ENCODE data around the gene APOBEC2. TPM values are rescaled to one million over a fixed set of nuclear protein-coding genes. Genes with fewer than 3 reads are reported as not detected.

The APOBEC2 gene
- total RNA-seq, 2 experiments from 2014 or later = not detected

DNA sequence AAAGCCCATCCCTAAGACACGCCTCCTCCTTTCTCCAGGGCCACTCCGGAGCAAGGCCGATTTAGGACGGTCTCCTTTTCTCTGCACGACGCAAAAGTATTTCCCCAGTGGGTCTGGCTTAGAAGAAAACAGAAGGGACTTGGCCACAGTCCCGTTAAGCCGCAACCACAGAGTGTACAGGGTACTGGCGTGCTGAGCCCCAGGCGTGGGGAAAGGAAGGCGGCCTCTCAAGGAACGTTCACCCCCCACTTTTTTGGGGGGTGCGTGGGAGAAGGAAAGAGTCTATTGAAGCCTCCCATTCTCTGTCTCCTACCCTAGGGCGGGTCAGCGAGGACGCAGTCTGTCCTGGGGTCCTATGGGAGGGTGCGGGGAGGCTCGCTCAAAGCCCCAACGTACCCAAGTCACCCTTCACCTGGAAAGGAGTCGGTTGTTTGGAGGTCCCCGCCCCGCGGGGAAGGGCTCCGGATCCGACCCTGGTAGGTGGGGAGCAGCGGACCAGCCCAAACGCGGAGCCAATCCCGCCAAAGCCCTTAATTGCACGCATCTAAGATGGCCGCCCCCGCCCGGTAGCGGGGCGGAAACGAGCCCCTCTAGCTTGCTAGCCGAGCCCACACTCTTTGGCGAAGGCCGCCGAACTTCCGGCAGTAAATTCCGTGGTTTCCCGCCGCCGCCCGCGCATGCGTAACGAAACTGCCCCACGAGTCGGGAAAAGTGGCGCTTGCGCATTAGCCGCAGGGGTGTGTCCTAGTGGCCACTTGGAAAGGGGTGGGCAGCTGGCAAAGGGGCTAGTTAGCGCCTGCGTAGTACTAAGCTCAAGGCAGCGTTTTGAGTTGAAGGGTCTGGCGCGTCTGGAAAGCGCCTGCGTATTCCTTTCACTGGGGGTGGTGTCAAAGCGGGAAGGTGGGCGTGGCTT is 19.2 kb downstream of the APOBEC2 start, which contains the start of gene OARD1:
Gene OARD1, minus strand, starts transcription at position 434 of the 913 bp plus-strand sequence. CDS start 722 bp downstream, outside the sequence.
- H3K27me3 Mint-ChIP-seq = no peaks in the 10 kb centered on the region
- H3K9me3 Mint-ChIP-seq = no peaks in the 10 kb centered on the region
- H3K36me3 Mint-ChIP-seq (ENCODE audit: low read depth) = peaks cover 38% of the 10 kb centered on the region
- ChIA-PET POLR2A (no interaction called here), CTCF (interaction anchor here (0.7 to 1.2 kb wide), 9 partner anchors 11 to 125 kb away, joined by 3 to 5 read pairs (median 3); partner anchors contain the start of gene APOBEC2)
- H3K4me3 Mint-ChIP-seq = peak within 1 kb of the TSS; percentile 96
- DNase-seq = peak; percentile 99
- H3K4me1 Mint-ChIP-seq = peaks cover 71% of the 10 kb centered on the region
- peak within 1 kb of the TSS; percentile 99 for H3K27ac Mint-ChIP-seq

DNA sequence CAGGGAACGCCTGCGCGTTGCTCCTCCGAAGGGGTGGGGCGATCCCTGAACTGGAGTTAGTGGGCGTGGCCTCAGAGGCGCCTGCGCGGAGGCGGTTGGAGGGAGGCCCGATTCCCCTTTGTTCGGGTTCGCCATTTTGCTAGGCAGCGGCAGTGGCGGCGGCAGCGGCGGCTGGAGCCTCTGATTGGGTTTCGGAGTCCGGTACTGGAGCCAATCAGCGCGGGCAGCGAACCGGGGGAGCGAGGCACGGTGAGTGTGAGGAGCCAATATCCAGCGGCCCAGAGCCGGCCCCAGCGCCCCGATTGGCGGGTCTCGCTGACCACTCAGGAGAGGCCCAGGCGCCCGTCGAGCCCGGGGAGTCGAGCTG is 19.8 kb downstream of the APOBEC2 start, which contains the start of gene NFYA:
Gene NFYA, plus strand, starts transcription at position 139 of the 367 bp plus-strand sequence. CDS start 6,116 bp downstream, outside the sequence.
- Mint-ChIP-seq H3K9me3 (no peaks in the 10 kb centered on the region), H3K4me1 (peaks cover 67% of the 10 kb centered on the region), H3K36me3 (ENCODE audit: low read depth) (peaks cover 34% of the 10 kb centered on the region)

DNA sequence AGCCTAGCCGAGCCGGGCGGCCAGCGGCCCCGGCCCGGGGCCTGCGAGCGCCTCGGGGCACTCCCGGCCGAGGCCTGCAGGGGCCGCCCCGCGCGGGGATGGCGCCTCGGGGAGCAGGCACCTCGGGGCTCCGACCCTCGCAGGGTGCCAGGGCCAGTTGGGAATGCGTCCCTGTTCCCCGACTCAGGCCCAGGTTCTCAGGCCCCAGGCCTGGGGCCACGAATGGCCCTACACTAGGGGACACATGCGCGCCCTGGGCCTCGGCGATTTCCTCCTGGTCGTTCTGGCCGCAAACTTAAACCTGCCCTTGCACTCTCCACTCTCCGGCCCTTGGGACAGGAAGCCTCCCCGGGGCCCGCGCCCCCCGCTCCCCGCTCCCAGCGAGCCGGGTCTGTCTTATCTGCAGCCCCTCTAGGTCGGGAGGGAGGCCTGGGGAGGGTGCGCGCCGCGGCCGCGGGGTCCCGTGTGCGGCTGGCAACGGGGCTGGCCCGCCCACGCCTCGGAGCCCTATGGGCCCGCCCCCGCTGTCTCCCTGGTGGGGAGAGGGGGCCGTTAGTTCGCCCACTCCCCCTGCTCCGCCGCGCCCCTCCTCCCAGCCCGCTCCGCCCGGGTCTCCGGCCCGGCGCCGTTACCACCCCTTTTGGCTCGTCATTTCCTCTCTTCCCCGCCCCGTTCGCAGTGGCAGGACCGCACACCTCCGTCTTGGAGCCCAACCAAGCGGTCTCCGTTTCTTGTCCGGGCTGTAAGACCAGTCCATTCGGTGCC is 20.4 kb downstream of the APOBEC2 start:
- H3K27ac Mint-ChIP-seq = peak overlapping the region; percentile 99
- ChIA-PET POLR2A (no interaction called here), CTCF (interaction anchor here (0.7 to 1.2 kb wide), 5 partner anchors 10 to 109 kb away, joined by 3 to 5 read pairs (median 3); no protein-coding TSS in a partner anchor)
- H3K36me3 Mint-ChIP-seq (ENCODE audit: low read depth) = peaks cover 32% of the 10 kb centered on the region
- peaks cover 65% of the 10 kb centered on the region for H3K4me1 Mint-ChIP-seq
- DNase-seq = peak; percentile 88
- no peaks in the 10 kb centered on the region for H3K9me3 Mint-ChIP-seq
- peak overlapping the region; percentile 96 for H3K4me3 Mint-ChIP-seq
- no peaks in the 10 kb centered on the region for H3K27me3 Mint-ChIP-seq

More for the DNA sequence above, 19.8 kb downstream of the APOBEC2 start, which contains the start of gene NFYA:
- POLR2A ChIA-PET = no interaction called here
- Mint-ChIP-seq H3K4me3 (peak within 1 kb of the TSS; percentile 96), H3K27ac (peak within 1 kb of the TSS; percentile 99), H3K27me3 (no peaks in the 10 kb centered on the region)
- CTCF ChIA-PET = interaction anchor here (0.7 to 1.2 kb wide), 6 partner anchors 11 to 109 kb away, joined by 3 to 5 read pairs (median 3); no protein-coding TSS in a partner anchor
- peak; percentile 100 for DNase-seq

DNA sequence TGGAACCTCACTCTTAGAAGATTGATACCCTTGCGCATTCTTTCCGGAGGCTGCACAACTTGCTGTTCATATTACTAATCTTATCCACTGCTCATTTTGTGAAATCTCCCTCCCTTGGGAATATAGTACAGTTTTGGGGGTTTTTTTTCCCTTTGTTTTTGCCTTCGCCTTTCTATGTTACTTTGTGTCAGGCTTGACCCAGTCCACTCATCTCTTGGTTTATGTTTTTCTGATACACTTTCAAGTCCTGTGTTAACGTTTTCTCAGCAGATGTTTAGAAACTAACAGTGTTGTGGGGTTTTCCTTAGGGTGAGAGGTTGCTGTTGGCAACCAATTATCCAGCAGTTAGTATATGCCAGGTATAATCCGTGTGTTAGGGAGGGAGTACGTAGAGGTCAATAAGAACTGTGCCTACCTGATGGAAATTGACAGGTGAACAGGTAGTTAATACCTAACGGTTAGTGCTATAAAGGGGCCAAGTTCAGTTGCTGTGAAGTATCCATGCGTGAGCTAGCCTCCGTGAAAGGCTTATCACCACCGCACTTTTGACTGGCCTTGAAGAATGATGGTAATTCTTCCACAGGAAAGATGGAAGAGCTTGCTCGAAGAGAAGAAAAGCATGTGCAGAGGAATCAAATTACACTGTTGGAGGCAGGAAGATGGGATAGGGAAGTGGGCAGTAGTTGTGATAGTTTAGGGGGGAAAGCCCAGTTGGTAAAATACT is 21.1 kb downstream of the APOBEC2 start:
- Mint-ChIP-seq H3K9me3 (no peaks in the 10 kb centered on the region), H3K27ac (peak overlapping the region; percentile 97), H3K4me3 (peak overlapping the region; percentile 94), H3K4me1 (peaks cover 62% of the 10 kb centered on the region), H3K27me3 (no peaks in the 10 kb centered on the region), H3K36me3 (ENCODE audit: low read depth) (peaks cover 34% of the 10 kb centered on the region)
- CTCF ChIA-PET = interaction anchor here (0.8 kb wide), 1 partner anchor 19 kb away, joined by 4 read pairs; no protein-coding TSS in a partner anchor
- no peak for DNase-seq
- POLR2A ChIA-PET = no interaction called here

DNA sequence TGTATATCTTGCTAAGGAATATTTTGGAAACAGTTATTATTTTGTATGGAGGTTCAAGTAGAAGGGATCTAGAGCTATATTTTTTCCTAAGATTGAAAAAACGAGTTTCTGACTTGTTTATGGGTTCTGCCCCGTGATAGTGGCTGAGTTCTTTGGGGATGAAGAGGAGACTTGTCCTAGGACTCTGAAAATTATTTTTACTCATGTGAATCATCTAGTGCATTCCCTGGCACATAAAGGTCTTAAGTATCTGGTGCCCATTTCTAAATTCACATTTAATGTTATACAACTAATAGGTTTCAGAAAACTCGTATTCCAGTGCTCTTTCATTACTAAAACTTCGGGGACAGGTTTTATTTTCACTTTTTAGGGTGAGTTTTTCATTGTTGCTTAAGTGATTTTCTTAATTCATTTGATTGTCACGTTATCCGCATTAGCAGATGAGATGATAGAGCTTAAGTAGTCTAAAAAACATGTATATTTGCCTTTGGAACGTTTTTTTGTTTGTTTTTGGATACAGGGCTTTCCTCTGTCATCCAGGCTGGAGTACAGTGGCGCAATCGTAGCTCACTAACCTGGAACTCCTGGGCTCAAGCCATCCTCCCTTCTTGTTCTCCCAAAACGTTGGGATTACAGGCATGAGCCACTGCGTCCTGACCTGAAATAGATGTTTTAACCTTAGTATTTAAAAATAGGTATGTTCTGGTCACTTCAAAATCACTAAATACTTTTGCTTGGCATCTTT is 21.9 kb downstream of the APOBEC2 start:
- Mint-ChIP-seq H3K36me3 (ENCODE audit: low read depth) (peaks cover 33% of the 10 kb centered on the region), H3K27ac (peak overlapping the region; percentile 97), H3K27me3 (no peaks in the 10 kb centered on the region), H3K9me3 (no peaks in the 10 kb centered on the region), H3K4me3 (peak overlapping the region; percentile 94), H3K4me1 (peaks cover 62% of the 10 kb centered on the region)
- CTCF ChIA-PET = interaction anchor here (0.8 to 1.3 kb wide), 4 partner anchors 18 to 520 kb away, joined by 3 to 4 read pairs (median 3); no protein-coding TSS in a partner anchor
- no peak for DNase-seq
- POLR2A ChIA-PET = no interaction called here

DNA sequence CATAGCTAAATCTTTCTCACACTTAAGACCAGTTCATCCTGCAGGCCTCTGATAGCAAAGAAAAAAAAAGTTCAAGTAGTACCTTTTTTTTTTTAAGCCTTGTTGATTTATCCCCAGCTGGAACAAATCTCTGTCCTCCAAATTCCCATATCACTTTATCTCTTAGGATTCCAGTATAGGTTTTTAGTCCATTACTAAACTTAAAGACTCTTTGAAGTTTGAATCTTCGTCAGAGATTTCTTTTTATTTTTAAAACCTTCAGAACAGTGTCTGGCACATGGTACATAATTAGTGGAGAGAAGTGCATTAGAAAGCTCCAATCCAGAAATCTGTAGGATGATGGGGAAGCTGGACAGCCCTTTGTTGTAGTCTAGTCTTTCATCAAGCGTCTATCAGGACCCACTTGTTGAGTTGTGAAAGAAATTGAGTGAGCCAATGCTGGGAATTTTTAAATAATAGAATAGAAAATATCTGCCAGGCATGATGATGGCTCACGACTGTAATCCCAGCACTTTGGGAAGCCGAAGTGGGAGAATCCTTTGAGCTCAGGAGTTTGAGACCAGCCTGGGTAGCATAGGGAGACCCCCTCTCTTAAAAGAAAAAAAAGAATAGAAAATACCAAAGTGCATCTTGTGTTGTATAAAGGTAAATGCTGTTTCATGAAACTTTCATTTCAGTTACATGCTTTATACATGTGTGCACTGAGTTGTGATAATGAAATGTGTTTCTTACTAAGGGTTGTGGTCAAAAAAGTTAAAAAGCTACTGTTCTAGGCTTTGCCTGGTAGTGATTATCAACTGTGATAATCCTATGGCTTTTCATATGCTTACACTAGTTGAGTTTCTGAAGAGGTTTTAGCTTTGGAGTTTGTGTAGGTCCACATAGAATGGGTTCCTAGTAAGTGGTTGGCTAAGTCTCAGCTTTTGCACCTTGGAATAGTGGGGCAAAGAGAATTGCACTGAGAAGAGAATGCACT is 22.9 kb downstream of the APOBEC2 start:
- POLR2A ChIA-PET = no interaction called here
- peaks cover 37% of the 10 kb centered on the region for H3K36me3 Mint-ChIP-seq (ENCODE audit: low read depth)
- H3K27ac Mint-ChIP-seq = peak overlapping the region; percentile 54
- no peaks in the 10 kb centered on the region for H3K9me3 Mint-ChIP-seq
- H3K4me1 Mint-ChIP-seq = peaks cover 62% of the 10 kb centered on the region
- H3K4me3 Mint-ChIP-seq = peak overlapping the region; percentile 94
- DNase-seq = no peak
- CTCF ChIA-PET = interaction anchor here (0.6 to 1.3 kb wide), 5 partner anchors 12 to 519 kb away, joined by 3 to 4 read pairs (median 3); no protein-coding TSS in a partner anchor
- no peaks in the 10 kb centered on the region for H3K27me3 Mint-ChIP-seq

DNA sequence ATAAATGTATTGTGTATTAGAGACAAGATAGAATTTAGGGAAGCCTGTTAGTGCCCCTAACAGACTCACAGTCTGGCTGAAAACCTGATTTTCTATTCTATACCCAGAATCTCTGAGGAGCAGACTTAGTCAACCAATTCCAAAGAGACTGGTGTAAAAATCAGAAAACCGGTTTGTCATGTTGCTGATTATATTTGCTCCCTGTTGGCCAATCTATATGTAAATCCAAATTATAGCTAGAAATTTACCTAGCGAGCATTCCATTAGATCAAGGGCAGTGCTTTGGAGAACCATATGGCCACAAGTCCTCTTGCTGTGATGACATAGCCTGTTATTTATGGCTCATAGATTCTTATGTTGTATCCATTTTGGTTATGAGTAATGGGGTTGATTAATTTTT is 24.5 kb downstream of the APOBEC2 start:
- peaks cover 43% of the 10 kb centered on the region for H3K36me3 Mint-ChIP-seq (ENCODE audit: low read depth)
- POLR2A ChIA-PET = no interaction called here
- CTCF ChIA-PET = no interaction called here
- H3K27me3 Mint-ChIP-seq = no peaks in the 10 kb centered on the region
- no peaks in the 10 kb centered on the region for H3K9me3 Mint-ChIP-seq
- H3K4me3 Mint-ChIP-seq = no peak overlapping the region
- no peak for DNase-seq
- peaks cover 66% of the 10 kb centered on the region for H3K4me1 Mint-ChIP-seq
- H3K27ac Mint-ChIP-seq = no peak overlapping the region

DNA sequence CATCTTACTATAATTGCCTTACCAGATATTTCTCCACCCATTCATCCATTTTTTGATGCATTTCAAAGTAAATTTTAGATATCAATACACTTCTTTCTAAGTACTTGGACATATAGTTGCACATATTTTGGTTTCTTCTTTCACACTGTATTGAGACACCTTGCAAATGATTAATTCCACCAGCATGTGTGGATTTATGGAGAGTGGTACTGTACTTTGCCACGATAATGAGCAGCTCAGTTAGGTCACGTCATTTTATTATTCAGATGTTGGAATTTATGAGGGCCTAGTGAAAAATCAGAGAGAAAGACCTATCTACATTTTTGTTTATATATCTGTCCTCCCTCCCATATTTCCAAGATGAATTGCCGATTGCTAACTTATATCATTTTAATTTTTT is 25.1 kb downstream of the APOBEC2 start:
- H3K4me1 Mint-ChIP-seq = peaks cover 72% of the 10 kb centered on the region
- ChIA-PET CTCF (no interaction called here), POLR2A (no interaction called here)
- H3K9me3 Mint-ChIP-seq = no peaks in the 10 kb centered on the region
- H3K27ac Mint-ChIP-seq = no peak overlapping the region
- H3K4me3 Mint-ChIP-seq = no peak overlapping the region
- no peak for DNase-seq
- no peaks in the 10 kb centered on the region for H3K27me3 Mint-ChIP-seq
- H3K36me3 Mint-ChIP-seq (ENCODE audit: low read depth) = peaks cover 49% of the 10 kb centered on the region

DNA sequence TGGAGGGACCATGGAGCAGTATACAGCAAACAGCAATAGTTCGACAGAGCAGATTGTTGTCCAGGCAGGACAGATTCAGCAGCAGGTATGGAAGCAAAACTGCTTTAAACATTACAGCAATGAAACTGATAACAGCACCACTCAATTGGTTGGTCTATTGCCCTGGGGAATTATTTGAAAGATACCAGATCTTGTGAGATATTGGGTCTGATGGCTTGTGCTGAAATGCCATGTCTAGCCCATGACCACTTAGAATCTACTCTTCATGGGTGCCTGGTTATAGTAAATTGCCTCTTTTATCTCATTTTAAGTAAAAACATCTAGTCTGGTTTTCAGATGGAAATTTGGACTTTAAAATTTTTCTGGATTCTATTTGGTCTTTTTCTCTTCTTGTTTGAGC is 26.1 kb downstream of the APOBEC2 start:
- DNase-seq = no peak
- no peaks in the 10 kb centered on the region for H3K27me3 Mint-ChIP-seq
- H3K27ac Mint-ChIP-seq = no peak overlapping the region
- H3K4me3 Mint-ChIP-seq = no peak overlapping the region
- H3K9me3 Mint-ChIP-seq = no peaks in the 10 kb centered on the region
- POLR2A ChIA-PET = interaction anchor here (0.6 kb wide), 1 partner anchor 527 kb away, joined by 6 read pairs; no protein-coding TSS in a partner anchor
- CTCF ChIA-PET = no interaction called here
- peaks cover 54% of the 10 kb centered on the region for H3K36me3 Mint-ChIP-seq (ENCODE audit: low read depth)
- H3K4me1 Mint-ChIP-seq = peaks cover 78% of the 10 kb centered on the region

DNA sequence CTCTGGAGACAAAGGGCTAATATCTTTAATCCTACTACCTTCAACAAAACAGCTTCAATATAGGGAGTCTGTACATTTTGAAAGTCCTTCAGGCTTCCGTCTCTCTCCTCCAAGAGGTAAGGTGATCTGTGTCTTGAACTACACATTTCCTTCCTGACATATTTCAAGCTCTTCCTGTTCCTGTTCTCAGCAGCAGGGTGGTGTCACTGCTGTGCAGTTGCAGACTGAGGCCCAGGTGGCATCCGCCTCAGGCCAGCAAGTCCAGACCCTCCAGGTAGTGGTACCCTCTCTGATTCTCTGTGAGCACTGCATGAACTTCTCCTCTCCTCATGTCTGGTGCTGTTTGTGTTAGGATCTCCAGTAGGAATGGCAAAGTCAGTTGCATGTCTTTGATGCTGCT is 27.6 kb downstream of the APOBEC2 start:
- peak; percentile 51 for DNase-seq
- ChIA-PET POLR2A (no interaction called here), CTCF (interaction anchor here (1.4 to 1.6 kb wide), 2 partner anchors 23 to 101 kb away, joined by 3 to 4 read pairs; no protein-coding TSS in a partner anchor)
- H3K27ac Mint-ChIP-seq = peak overlapping the region; percentile 91
- H3K27me3 Mint-ChIP-seq = no peaks in the 10 kb centered on the region
- H3K36me3 Mint-ChIP-seq (ENCODE audit: low read depth) = peaks cover 58% of the 10 kb centered on the region
- peak overlapping the region; percentile 70 for H3K4me3 Mint-ChIP-seq
- H3K9me3 Mint-ChIP-seq = no peaks in the 10 kb centered on the region
- H3K4me1 Mint-ChIP-seq = peaks cover 67% of the 10 kb centered on the region

DNA sequence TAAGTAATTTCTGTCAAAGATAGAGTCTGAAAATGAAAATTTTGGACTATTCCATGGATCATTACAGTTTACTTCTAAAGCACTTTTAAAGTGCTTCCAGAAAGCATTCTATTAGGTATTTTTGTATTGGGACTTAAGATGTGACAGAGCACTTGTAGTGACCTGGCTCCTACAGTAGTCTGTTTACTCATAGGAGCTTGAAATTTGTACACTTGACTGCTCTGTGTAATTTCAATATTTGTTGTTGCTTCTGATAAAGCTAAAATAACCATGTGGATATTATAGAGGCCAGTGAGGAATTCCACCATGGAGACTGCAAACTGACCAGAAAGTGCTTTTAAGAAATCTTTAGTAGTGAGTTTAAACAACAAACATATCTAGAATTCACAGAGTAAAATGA is 30.1 kb downstream of the APOBEC2 start:
- Mint-ChIP-seq H3K4me1 (peaks cover 52% of the 10 kb centered on the region), H3K4me3 (no peak overlapping the region), H3K9me3 (no peaks in the 10 kb centered on the region), H3K27ac (no peak overlapping the region), H3K27me3 (no peaks in the 10 kb centered on the region), H3K36me3 (ENCODE audit: low read depth) (peaks cover 70% of the 10 kb centered on the region)
- ChIA-PET POLR2A (no interaction called here), CTCF (interaction anchor here (1.0 kb wide), 1 partner anchor 10 kb away, joined by 3 read pairs; the partner anchor contains the start of genes NFYA and OARD1)
- DNase-seq = no peak
